GM18502 (cell line): ENCODE results near the gene JADE3.

Experiments
- ATAC-seq: cut with Tn5 transposase; IDR thresholded peaks from one replicate; pipeline ENCODE4 v1.9.1; 2021; ENCODE audit warnings: mild to moderate bottlenecking; ENCODE audit not compliant: unreplicated experiment, poor library complexity

JADE3 gene

GRCh38 chrX:47098338-47099094 is 186.3 kb downstream of the JADE3 start:
- no peak for ATAC-seq

- ATAC-seq = no peak
Observed at GRCh38 chrX:47101206-47101605, 189.0 kb downstream of the JADE3 start.
